H1 (cell line): Measurements from ENCODE around the gene HEPHL1. TPM values are rescaled to one million over a fixed set of nuclear protein-coding genes. Genes with fewer than 3 reads are reported as not detected.

Experiments used
- CTCF ChIA-PET: fragments of 300-600 bp; sonication (Branson Sonifier 250); formaldehyde crosslinking; loops from one replicate; lab custom pipeline; 2021; ENCODE audit not compliant: partially characterized antibody; lab: Charles Lee
- POLR2A ChIA-PET: fragments of 300-600 bp; sonication (Branson Sonifier 250); formaldehyde crosslinking; loops from one replicate; lab custom pipeline; 2021; ENCODE audit warnings: inconsistent platforms; ENCODE audit not compliant: partially characterized antibody; lab: Charles Lee
- DNase-seq, 2 experiments: peaks; one replicate each; pipeline versions ENCODE4 v3.0.0 to v3.0.0-alpha.2; 2010 to 2022; ENCODE audit warnings: low spot score in 2 of 2, low read depth in 1 of 2, mixed read lengths in 1 of 2
- FAIRE-seq: peaks from 2 replicates; lab custom pipeline; 2011; peaks lifted over from hg19 to GRCh38; lab: Jason Lieb, UNC
- H2AFZ ChIP-seq: 2 replicates; pipeline ENCODE4 v1.8.1; 2012; ENCODE audit warnings: low read length, inconsistent platforms
- H2AK5ac ChIP-seq: 2 replicates; pipeline ENCODE4 v1.6.1; 2013; ENCODE audit warnings: low read depth, low read length
- H2BK120ac ChIP-seq: replicated peaks from 2 replicates; pipeline ENCODE3; 2013; ENCODE audit warnings: low read depth, low read length, inconsistent platforms
- H2BK12ac ChIP-seq: 2 replicates; pipeline ENCODE4 v1.6.1; 2013; ENCODE audit warnings: low read depth, low read length
- H2BK15ac ChIP-seq: 2 replicates; pipeline ENCODE4 v1.6.1; 2013; ENCODE audit warnings: low read length
- H2BK20ac ChIP-seq: 2 replicates; pipeline ENCODE4 v1.6.1; 2013; ENCODE audit warnings: low read length
- H2BK5ac ChIP-seq: 2 replicates; pipeline ENCODE4 v1.6.1; 2013; ENCODE audit warnings: low read depth, low read length
- H3K14ac ChIP-seq: 2 replicates; pipeline ENCODE4 v1.6.1; 2013; ENCODE audit warnings: inconsistent platforms; ENCODE audit not compliant: insufficient read length
- H3K18ac ChIP-seq: 2 replicates; pipeline ENCODE4 v1.6.1; 2013; ENCODE audit warnings: low read length; ENCODE audit errors: extremely low read depth
- H3K23ac ChIP-seq: 2 replicates; pipeline ENCODE4 v1.6.1; 2013; ENCODE audit warnings: inconsistent platforms; ENCODE audit not compliant: insufficient read length
- H3K23me2 ChIP-seq: 2 replicates; pipeline ENCODE4 v1.6.1; 2013; ENCODE audit warnings: low read depth, low read length
- H3K27ac ChIP-seq: 2 replicates; pipeline ENCODE4 v1.6.1; 2011; ENCODE audit warnings: low read depth, low read length, inconsistent platforms
- H3K27me3 ChIP-seq, 4 experiments: replicated peaks in 1 of 4; 1 replicate in 1 of 4; 2 replicates in 3 of 4; pipeline versions ENCODE4 v1.6.1 to v1.8.1; 2011 to 2013; ENCODE audit warnings: low read length in 3 of 4, mild to moderate bottlenecking in 3 of 4, inconsistent platforms in 2 of 4, mixed read lengths in 2 of 4, moderate library complexity in 1 of 4; ENCODE audit not compliant: control insufficient read depth in 3 of 4, insufficient read depth in 3 of 4; ENCODE audit errors: extremely low read depth in 1 of 4
- H3K36me3 ChIP-seq, 4 experiments: 2 replicates each; pipeline versions ENCODE4 v1.6.1 to v1.8.1; 2011 to 2013; ENCODE audit warnings: mild to moderate bottlenecking in 4 of 4, low read length in 3 of 4, moderate library complexity in 2 of 4, control low read depth in 1 of 4, inconsistent platforms in 1 of 4; ENCODE audit not compliant: insufficient read depth in 4 of 4, control insufficient read depth in 2 of 4
- H3K4ac ChIP-seq: replicated peaks from 2 replicates; pipeline ENCODE3; 2013; ENCODE audit warnings: low read length, low read depth, mixed read lengths, inconsistent platforms; ENCODE audit not compliant: insufficient read length
- H3K4me1 ChIP-seq, 4 experiments: replicated peaks in 1 of 4; 1 replicate in 1 of 4; 2 replicates in 3 of 4; pipeline versions ENCODE4 v1.6.1 to v1.8.1; 2011 to 2013; ENCODE audit warnings: low read length in 3 of 4, inconsistent platforms in 2 of 4, mixed read lengths in 1 of 4; ENCODE audit not compliant: insufficient read depth in 4 of 4, control insufficient read depth in 3 of 4
- H3K4me2 ChIP-seq, 2 experiments: 2 replicates each; pipeline versions ENCODE4 v1.6.1 to v1.8.1; 2011 to 2013; ENCODE audit warnings: low read depth in 2 of 2, low read length in 2 of 2, control low read depth in 1 of 2, inconsistent platforms in 1 of 2, mild to moderate bottlenecking in 1 of 2; ENCODE audit not compliant: insufficient read depth in 1 of 2
- H3K4me3 ChIP-seq, 4 experiments: fragments of 200-600, 300-600 bp in 1 of 4; sonication (generic), shearing (Covaris generic), sonication (Bioruptor Twin) in 1 of 4; 2 replicates each; pipeline versions ENCODE4 v1.5.1 to v1.8.1; 2011 to 2016; ENCODE audit warnings: low read length in 4 of 4, low read depth in 3 of 4, control low read depth in 2 of 4, inconsistent platforms in 2 of 4, mild to moderate bottlenecking in 2 of 4, mixed read lengths in 1 of 4, moderate library complexity in 1 of 4; ENCODE audit not compliant: insufficient read depth in 2 of 4; ENCODE audit errors: extremely low read depth in 1 of 4
- H3K56ac ChIP-seq: replicated peaks from 2 replicates; pipeline ENCODE3; 2013; ENCODE audit warnings: low read depth, mild to moderate bottlenecking, mixed read lengths, low read length, inconsistent platforms; ENCODE audit not compliant: insufficient read length
- H3K79me1 ChIP-seq: 2 replicates; pipeline ENCODE4 v1.6.1; 2013; ENCODE audit warnings: low read depth, low read length, control low read depth
- H3K79me2 ChIP-seq, 2 experiments: 2 replicates each; pipeline versions ENCODE4 v1.6.1 to v1.8.1; 2012 to 2013; ENCODE audit warnings: low read length in 2 of 2, mild to moderate bottlenecking in 2 of 2, inconsistent platforms in 1 of 2; ENCODE audit not compliant: insufficient read depth in 2 of 2, control insufficient read depth in 1 of 2
- H3K9ac ChIP-seq, 4 experiments: replicated peaks in 1 of 4; 1 replicate in 1 of 4; 2 replicates in 3 of 4; pipeline versions ENCODE4 v1.6.1 to v1.8.1; 2011 to 2013; ENCODE audit warnings: low read depth in 3 of 4, low read length in 3 of 4, control low read depth in 2 of 4, mild to moderate bottlenecking in 2 of 4, moderate library complexity in 2 of 4, inconsistent platforms in 1 of 4; ENCODE audit errors: extremely low read depth in 1 of 4
- H3K9me3 ChIP-seq, 2 experiments: 2 replicates each; pipeline versions ENCODE4 v1.6.1 to v1.8.1; 2012 to 2013; ENCODE audit warnings: mild to moderate bottlenecking in 2 of 2, moderate library complexity in 2 of 2, control low read depth in 1 of 2, inconsistent platforms in 1 of 2, low read depth in 1 of 2, low read length in 1 of 2, mixed read lengths in 1 of 2; ENCODE audit not compliant: insufficient read depth in 2 of 2
- H4K20me1 ChIP-seq, 2 experiments: replicated peaks in 1 of 2; 2 replicates each; pipeline versions ENCODE3 to v1.8.1; 2011 to 2013; ENCODE audit warnings: inconsistent platforms in 2 of 2, low read length in 2 of 2, mild to moderate bottlenecking in 1 of 2; ENCODE audit not compliant: insufficient read depth in 2 of 2, control insufficient read depth in 1 of 2
- H4K5ac ChIP-seq: 2 replicates; pipeline ENCODE4 v1.6.1; 2013; ENCODE audit warnings: low read length, low read depth, mixed read lengths, inconsistent platforms; ENCODE audit not compliant: insufficient read length
- H4K8ac ChIP-seq: 2 replicates; pipeline ENCODE4 v1.8.0; 2013; ENCODE audit warnings: mild to moderate bottlenecking, moderate library complexity, low read length, inconsistent platforms; ENCODE audit not compliant: insufficient read depth; ENCODE audit errors: extremely low read depth
- H4K91ac ChIP-seq: replicated peaks from 2 replicates; pipeline ENCODE3; 2013; ENCODE audit warnings: low read length, mixed read lengths, inconsistent platforms; ENCODE audit not compliant: insufficient read length
- BCL11A ChIP-seq, 2 experiments: IDR thresholded peaks; one replicate each; pipeline ENCODE4 v1.6.1; 2011; ENCODE audit warnings: low read depth in 2 of 2, low read length in 2 of 2, mild to moderate bottlenecking in 2 of 2
- CHD1 ChIP-seq: IDR thresholded peaks from 2 replicates; pipeline ENCODE4 v1.6.1; 2012; ENCODE audit warnings: low read depth, low read length, improper control_type of control experiment
- CREB1 ChIP-seq: IDR thresholded peaks from 2 replicates; pipeline ENCODE4 v1.6.1; 2012; ENCODE audit warnings: inconsistent platforms
- HDAC6 ChIP-seq: IDR thresholded peaks from one replicate; pipeline ENCODE4 v1.7.1; 2012; ENCODE audit warnings: low read depth, mild to moderate bottlenecking, inconsistent platforms, low read length, moderate library complexity
- JUND ChIP-seq: IDR thresholded peaks from 2 replicates; pipeline ENCODE4 v1.6.1; 2011; ENCODE audit warnings: mild to moderate bottlenecking, improper control_type of control experiment, low read length
- KDM5A ChIP-seq: fragments of 200-600 bp; IDR thresholded peaks from 2 replicates; pipeline ENCODE4 v1.7.1; 2012; ENCODE audit warnings: mild to moderate bottlenecking, low read length, inconsistent platforms, mixed read lengths
- NANOG ChIP-seq: IDR thresholded peaks from 2 replicates; pipeline ENCODE4 v1.6.1; 2011; ENCODE audit warnings: low read length, low read depth, mild to moderate bottlenecking, inconsistent platforms; ENCODE audit not compliant: insufficient read depth, poor library complexity, severe bottlenecking
- POLR2AphosphoS5 ChIP-seq: IDR thresholded peaks from 2 replicates; pipeline ENCODE4 v1.6.1; 2011; ENCODE audit warnings: low read depth, low read length
- POU5F1 ChIP-seq: IDR thresholded peaks from 2 replicates; pipeline ENCODE4 v1.6.1; 2011; ENCODE audit warnings: low read depth, mild to moderate bottlenecking, low read length, moderate library complexity
- SIRT6 ChIP-seq: IDR thresholded peaks from one replicate; pipeline ENCODE4 v1.7.1; 2012; ENCODE audit warnings: low read length, inconsistent platforms
- TAF1 ChIP-seq: IDR thresholded peaks from 2 replicates; pipeline ENCODE4 v1.6.1; 2011; ENCODE audit warnings: mild to moderate bottlenecking, low read depth, low read length
- WGBS, 2 experiments: shearing (Covaris generic) in 1 of 2; methylation state at CpG; one replicate each; pipeline versions ENCODE4 v1.1.6 to v1.1.7; 2013 to 2015; ENCODE audit warnings: low lambda C conversion rate in 2 of 2, mixed read lengths in 2 of 2, inconsistent platforms in 1 of 2, low coverage in 1 of 2, missing lambda C conversion rate in 1 of 2; ENCODE audit not compliant: insufficient replicate concordance in 2 of 2, insufficient coverage in 1 of 2, insufficient read length in 1 of 2; ENCODE audit errors: extremely low coverage in 1 of 2, missing lambda C conversion rate in 1 of 2; 5-methylcytosine and 5-hydroxymethylcytosine counted together
- polyA plus RNA-seq, 7 experiments: library from polyadenylated mRNA; depleted of rRNA in 3 of 7; stranded (reverse) in 5 of 7; unstranded in 2 of 7; fragments of >200 nt in 5 of 7; fragments of 200-250 nt in 2 of 7; gene quantifications; 1 replicate in 5 of 7; 2 replicates in 1 of 7; 4 replicates in 1 of 7; pipeline versions ENCODE4 v1.2.1 to v1.2.3, GENCODE V29; 2011 to 2013; ENCODE audit warnings: missing spikeins in 2 of 7, mixed read lengths in 2 of 7
- total RNA-seq: library from RNA; stranded (reverse); fragmentation: NEBNext Ultra II Directional; extraction: Animal tissue kit (Norgen Biotek cat#: 25700); gene quantifications from 2 replicates; pipeline ENCODE4 v1.2.1, GENCODE V29; 2021
- TF ChIP-seq, protein P1 (sequence below): IDR thresholded peaks from 2 replicates; pipeline ENCODE4 v1.6.1; 2012; ENCODE audit warnings: inconsistent platforms
- TF ChIP-seq, protein P2 (sequence below): IDR thresholded peaks from 2 replicates; pipeline ENCODE4 v1.6.1; 2011; ENCODE audit warnings: low read depth, mild to moderate bottlenecking, low read length; ENCODE audit not compliant: insufficient read depth

HEPHL1 gene
- total and polyA plus RNA-seq, 2 of the 8 experiments (the other 6 are each of a cell fraction or from before 2014, with no cell fraction given) = 0.09 to 0.11 TPM

DNA sequence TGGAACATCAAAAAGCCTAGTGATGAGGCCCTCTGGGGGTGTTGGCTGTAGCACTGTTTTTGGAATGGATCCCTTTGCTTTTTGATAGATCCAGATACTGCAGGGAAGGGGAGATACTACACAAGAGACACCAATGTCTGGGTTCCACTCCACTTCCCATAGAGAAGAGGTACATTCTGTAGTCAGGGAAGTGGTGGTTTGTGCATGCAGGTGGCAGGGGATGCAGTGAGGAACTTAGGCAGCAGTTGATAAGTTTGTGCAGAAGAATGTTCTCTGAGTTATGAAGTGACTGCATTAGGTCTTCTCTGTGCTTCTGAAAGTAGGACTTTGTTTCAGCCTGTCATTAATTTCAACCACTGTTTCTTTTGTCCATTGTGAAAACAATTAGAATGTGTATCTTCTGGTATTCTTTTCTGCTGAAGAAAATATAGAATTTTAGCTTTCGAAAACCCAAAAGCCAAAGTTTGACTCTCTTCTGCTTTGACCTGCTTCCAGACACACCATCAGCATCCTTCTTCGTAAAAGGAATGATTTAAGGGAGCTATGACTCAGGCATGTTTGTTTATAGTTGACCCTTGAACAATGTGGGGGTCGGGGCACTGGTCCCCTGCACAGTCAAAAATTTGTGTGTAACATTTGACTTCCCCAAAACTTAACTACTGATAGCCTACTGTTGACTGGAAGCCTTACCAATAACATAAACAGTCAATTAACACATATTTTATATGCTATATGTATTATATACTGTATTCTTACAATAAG is 133.1 kb downstream of the HEPHL1 start:
- H4K5ac ChIP-seq = no peak overlapping the region
- no peaks in the 10 kb centered on the region for H3K27me3 ChIP-seq
- FAIRE-seq = no peak
- CTCF ChIA-PET = interaction anchor here (1.2 to 3.1 kb wide), 5 partner anchors 9 to 29 kb away, joined by 4 to 12 read pairs (median 7); no protein-coding TSS in a partner anchor
- H2BK20ac ChIP-seq = no peak overlapping the region
- no peak overlapping the region for H2BK15ac ChIP-seq
- H4K91ac ChIP-seq = no peak overlapping the region
- no peak overlapping the region for H3K4me3 ChIP-seq
- no peaks in the 10 kb centered on the region for H3K23me2 ChIP-seq
- 91% methylated on average over 3 of the region's 3 CpGs; no CpG with 5 or more reads in 1 of the 2 experiments for WGBS, 2 experiments
- peaks cover 7 to 19% (median 15%) of the 10 kb centered on the region in 4 experiments for H3K4me1 ChIP-seq
- peaks cover 43 to 77% of the 10 kb centered on the region in 2 experiments for H3K79me2 ChIP-seq
- no peak overlapping the region for H2AFZ ChIP-seq
- H2BK120ac ChIP-seq = no peak overlapping the region
- H3K23ac ChIP-seq = no peak overlapping the region
- no peak overlapping the region for H2BK5ac ChIP-seq
- POLR2A ChIA-PET = interaction anchor here (1.3 to 4.6 kb wide), 2 partner anchors 12 to 25 kb away, joined by 3 to 17 read pairs; partner anchors contain the start of gene PANX1
- H3K18ac ChIP-seq = no peak overlapping the region
- 0 out of 4 replicates have a peak, but pooled peaks cover 0 to 4% of the 10 kb centered on the region in 2 experiments for H3K9me3 ChIP-seq
- peaks cover 14% of the 10 kb centered on the region for H3K79me1 ChIP-seq
- H3K27ac ChIP-seq = no peak overlapping the region
- H3K14ac ChIP-seq = no peak overlapping the region
- peaks cover 0 to 26% (median 10%) of the 10 kb centered on the region in 4 experiments; a peak in 5 of 8 replicates for H3K36me3 ChIP-seq
- no peak overlapping the region for H2AK5ac ChIP-seq
- no peak overlapping the region for H3K9ac ChIP-seq
- no peak overlapping the region for H3K4ac ChIP-seq
- no peak for DNase-seq
- no peak overlapping the region for H3K4me2 ChIP-seq
- no peak overlapping the region for H2BK12ac ChIP-seq
- H4K8ac ChIP-seq = no peak overlapping the region
- H4K20me1 ChIP-seq = peaks cover 30 to 34% of the 10 kb centered on the region in 2 experiments
- H3K56ac ChIP-seq = no peak overlapping the region
- TF ChIP-seq TAF1 (no peak), CHD1 (no peak), HDAC6 (no peak), CREB1 (no peak), KDM5A (no peak), BCL11A (IDR thresholded peaks at IDR 0.05; ENCODE audit: low read depth in 2 of 2, low read length in 2 of 2) (no peak), SIRT6 (no peak), JUND (no peak), POU5F1 (no peak), NANOG (no peak), POLR2AphosphoS5 (no peak)
- TF ChIP-seq, protein P1, sequence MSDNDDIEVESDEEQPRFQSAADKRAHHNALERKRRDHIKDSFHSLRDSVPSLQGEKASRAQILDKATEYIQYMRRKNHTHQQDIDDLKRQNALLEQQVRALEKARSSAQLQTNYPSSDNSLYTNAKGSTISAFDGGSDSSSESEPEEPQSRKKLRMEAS = no peak
- TF ChIP-seq, protein P2, sequence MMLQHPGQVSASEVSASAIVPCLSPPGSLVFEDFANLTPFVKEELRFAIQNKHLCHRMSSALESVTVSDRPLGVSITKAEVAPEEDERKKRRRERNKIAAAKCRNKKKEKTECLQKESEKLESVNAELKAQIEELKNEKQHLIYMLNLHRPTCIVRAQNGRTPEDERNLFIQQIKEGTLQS = no peak
